GM12892 (cell line): Measurements from ENCODE around the gene KMT2C.

Experiments
- POLR2A ChIP-seq: IDR thresholded peaks from 2 replicates; pipeline ENCODE4 v1.6.1; 2011; ENCODE audit warnings: low read depth, low read length, control low read depth
- POLR2AphosphoS5 ChIP-seq: IDR thresholded peaks from 2 replicates; pipeline ENCODE4 v1.6.1; 2011; ENCODE audit warnings: low read depth, low read length, control low read depth
- TAF1 ChIP-seq: IDR thresholded peaks from 2 replicates; pipeline ENCODE4 v1.6.1; 2011; ENCODE audit warnings: low read depth, mild to moderate bottlenecking, control low read depth, low read length, borderline replicate concordance

GRCh38 chr7:152328234-152328633 lies 107.6 kb downstream of the KMT2C start:
- no peak for TF ChIP-seq POLR2A
- TF ChIP-seq POLR2AphosphoS5, result no peak
- TF ChIP-seq TAF1, result no peak
